Lower leg skin (tissue), 3 donors: ENCODE results near the gene SPTAN1.

Source experiments
- CTCF ChIP-seq, 3 donors: fragments of 450-650 bp; IDR thresholded peaks; one replicate each; pipeline ENCODE4 v1.5.1; 2016; ENCODE audit warnings: antibody characterized with exemption in 3 of 3, mild to moderate bottlenecking in 3 of 3, moderate library complexity in 2 of 3
- POLR2A ChIP-seq, 2 donors: fragments of 450-650 bp; IDR thresholded peaks; one replicate each; pipeline ENCODE4 v1.6.1; 2016 to 2017; ENCODE audit warnings: antibody characterized with exemption in 2 of 2, mild to moderate bottlenecking in 1 of 2, moderate library complexity in 1 of 2

GRCh38 chr9:128554155-128554862, 1.9 kb downstream of the SPTAN1 start:
- TF ChIP-seq CTCF (IDR thresholded peaks at IDR 0.05), result no peak
- no peak for TF ChIP-seq POLR2A (IDR thresholded peaks at IDR 0.05)
